ENCODE results near the gene MOB3A. TPM values are rescaled to one million over a fixed set of nuclear protein-coding genes. Genes with fewer than 3 reads are reported as not detected.

Gene MOB3A
- total and polyA plus RNA-seq, 12 donors: 5.5 to 54.0 (median 37.1) TPM

DNA sequence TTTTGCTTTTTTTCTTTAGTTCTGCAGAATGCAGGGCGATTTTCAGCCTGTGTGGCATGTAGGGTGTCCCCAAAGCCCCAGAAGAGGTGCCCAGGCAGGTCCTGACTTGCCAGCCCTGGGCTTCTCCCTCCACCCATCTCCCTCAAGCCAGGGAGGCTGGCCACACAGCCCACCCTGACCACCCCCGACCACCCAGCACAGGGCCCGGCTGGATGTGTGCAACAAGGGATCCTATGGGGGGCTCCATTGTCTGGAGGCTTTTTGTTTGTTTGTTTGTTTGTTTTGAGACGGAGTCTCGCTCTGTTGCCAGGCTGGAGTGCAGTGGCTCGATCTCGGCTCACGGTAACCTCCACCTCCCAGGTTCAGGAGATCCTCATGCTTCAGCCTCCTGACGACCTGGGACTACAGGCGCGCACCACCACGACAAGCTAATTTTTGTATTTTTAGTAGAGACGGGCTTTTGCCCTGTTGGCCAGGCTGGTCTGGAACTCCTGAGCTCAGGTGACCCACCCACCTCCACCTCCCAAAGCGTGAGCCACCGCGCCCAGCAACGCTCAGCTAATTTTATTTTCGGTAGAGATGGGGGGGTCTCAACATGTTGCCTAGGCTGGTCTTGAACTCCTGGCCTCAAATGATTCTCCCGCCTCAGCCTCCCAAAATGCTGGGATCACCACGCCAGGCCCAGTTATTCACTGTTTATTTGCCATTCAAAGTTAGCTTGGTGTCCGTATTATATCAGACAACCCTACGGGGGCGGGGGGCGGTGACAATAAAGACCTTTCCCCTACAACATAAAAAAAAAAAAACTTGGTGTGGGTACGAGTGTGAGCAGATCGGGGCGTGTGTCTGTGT is 37.3 kb downstream of the MOB3A start:
- Histone ChIP-seq H3K27me3 (no peaks in the 10 kb centered on the region), H3K36me3 (replicated peaks in 1 of 2) (no peaks in the 10 kb centered on the region), H3K4me3 (no peak overlapping the region), H3K9me3 (replicated peaks in 1 of 3) (no peaks in the 10 kb centered on the region), H3K27ac (peak overlapping the region; percentile 86 to 100 (median 98)), H3K4me1 (replicated peaks in 1 of 2) (peaks cover 37 to 48% of the 10 kb centered on the region in 2 donors)
- TF ChIP-seq, protein P1, sequence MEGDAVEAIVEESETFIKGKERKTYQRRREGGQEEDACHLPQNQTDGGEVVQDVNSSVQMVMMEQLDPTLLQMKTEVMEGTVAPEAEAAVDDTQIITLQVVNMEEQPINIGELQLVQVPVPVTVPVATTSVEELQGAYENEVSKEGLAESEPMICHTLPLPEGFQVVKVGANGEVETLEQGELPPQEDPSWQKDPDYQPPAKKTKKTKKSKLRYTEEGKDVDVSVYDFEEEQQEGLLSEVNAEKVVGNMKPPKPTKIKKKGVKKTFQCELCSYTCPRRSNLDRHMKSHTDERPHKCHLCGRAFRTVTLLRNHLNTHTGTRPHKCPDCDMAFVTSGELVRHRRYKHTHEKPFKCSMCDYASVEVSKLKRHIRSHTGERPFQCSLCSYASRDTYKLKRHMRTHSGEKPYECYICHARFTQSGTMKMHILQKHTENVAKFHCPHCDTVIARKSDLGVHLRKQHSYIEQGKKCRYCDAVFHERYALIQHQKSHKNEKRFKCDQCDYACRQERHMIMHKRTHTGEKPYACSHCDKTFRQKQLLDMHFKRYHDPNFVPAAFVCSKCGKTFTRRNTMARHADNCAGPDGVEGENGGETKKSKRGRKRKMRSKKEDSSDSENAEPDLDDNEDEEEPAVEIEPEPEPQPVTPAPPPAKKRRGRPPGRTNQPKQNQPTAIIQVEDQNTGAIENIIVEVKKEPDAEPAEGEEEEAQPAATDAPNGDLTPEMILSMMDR (IDR thresholded peaks at IDR 0.05): no peak
- TF ChIP-seq POLR2A (IDR thresholded peaks at IDR 0.05): no peak
- DNase-seq: no peak
- intact Hi-C loops (cut with DNase I): no loop called here
- 81 to 84% (median 84%) methylated on average over 23 to 27 of the region's 27 CpGs for WGBS, 4 donors

DNA sequence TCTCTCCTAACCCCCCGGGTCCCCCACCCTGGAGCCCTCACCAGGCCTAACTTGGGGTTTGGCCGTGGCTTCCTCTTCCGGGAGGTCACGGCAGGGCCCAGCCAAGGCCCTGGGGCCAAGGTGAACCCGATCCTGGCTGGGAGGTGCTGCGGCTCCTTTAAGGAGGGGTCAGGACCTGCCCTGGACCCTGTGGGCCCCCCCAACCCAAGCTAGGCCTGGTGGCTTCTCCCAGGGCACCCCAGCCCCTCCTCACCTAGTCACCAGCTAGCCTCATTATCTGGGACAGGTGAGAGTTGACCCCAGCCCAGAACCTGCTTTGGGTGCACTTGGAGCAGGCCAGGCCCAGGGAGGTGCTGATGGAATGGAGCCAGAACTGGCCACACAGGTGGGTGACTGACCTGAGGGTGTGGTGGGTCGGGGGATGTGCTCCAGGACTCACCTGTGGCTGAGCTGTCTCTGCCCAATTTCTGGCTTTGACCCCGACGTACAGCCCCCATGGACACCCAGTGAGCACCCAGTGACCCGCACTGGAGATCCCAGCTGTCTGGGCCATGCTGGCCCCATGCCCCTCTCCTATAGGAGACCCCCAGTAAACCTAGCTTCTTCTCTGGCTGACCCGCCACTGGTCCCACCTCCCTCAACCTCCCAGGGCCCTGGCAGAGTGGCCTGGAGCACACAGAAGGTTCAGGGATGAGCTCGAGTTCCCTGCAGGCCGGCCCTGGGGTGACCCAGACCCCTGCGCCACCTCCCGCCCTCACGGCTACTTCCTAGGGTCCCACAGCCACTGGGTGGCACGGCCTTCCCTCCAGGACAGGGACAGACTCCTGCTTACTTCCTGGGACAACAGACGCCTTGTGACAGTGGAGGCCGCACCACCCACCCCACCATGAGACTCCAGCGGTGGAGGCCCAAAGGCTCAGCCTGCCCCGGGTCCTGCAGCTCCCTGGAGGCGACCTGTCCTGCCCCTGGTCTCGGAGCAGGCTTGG is 38.3 kb downstream of the MOB3A start:
- WGBS, 4 donors: 76 to 90% (median 85%) methylated on average over 12 to 23 of the region's 23 CpGs
- no peak overlapping the region for H3K4me3 ChIP-seq
- H3K4me1 ChIP-seq (replicated peaks in 1 of 2): peaks cover 36 to 45% of the 10 kb centered on the region in 2 donors
- intact Hi-C loops (cut with DNase I): no loop called here
- no peaks in the 10 kb centered on the region for H3K9me3 ChIP-seq (replicated peaks in 1 of 3)
- H3K27me3 ChIP-seq: no peaks in the 10 kb centered on the region
- TF ChIP-seq, protein P1 (IDR thresholded peaks at IDR 0.05): no peak
- TF ChIP-seq POLR2A (IDR thresholded peaks at IDR 0.05): no peak
- H3K27ac ChIP-seq: peak overlapping the region in 4 of 5 donors; percentile 94 to 100 (median 98)
- DNase-seq: peak in 3 of 7 donors; percentile 29 to 33 (median 31)
- H3K36me3 ChIP-seq (replicated peaks in 1 of 2): no peaks in the 10 kb centered on the region

DNA sequence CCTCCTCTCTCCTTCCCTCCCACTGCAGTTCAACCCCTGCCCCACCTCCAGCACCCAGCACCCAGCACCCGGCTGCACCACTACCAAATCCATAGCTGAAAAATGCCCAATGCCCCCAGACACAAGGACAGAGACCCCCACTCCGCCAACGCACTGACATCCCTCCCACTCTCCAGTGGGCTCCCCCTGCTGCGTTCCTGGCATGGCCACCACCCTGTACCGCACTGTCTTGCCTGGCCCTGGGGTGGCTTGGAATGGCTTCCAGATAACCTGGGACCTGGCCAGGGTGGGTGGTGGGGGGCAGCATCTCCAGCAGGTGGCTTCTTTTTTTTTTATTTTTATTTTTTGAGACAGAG is 39.3 kb downstream of the MOB3A start:
- DNase-seq: no peak
- no peak overlapping the region for H3K4me3 ChIP-seq
- TF ChIP-seq POLR2A (IDR thresholded peaks at IDR 0.05): no peak
- TF ChIP-seq, protein P1 (IDR thresholded peaks at IDR 0.05): no peak
- no peaks in the 10 kb centered on the region for H3K36me3 ChIP-seq (replicated peaks in 1 of 2)
- intact Hi-C loops (cut with DNase I): no loop called here
- H3K27me3 ChIP-seq: no peaks in the 10 kb centered on the region
- no peaks in the 10 kb centered on the region for H3K9me3 ChIP-seq (replicated peaks in 1 of 3)
- WGBS, 4 donors: 46 to 78% (median 49%) methylated on average over 2 to 5 of the region's 5 CpGs
- H3K4me1 ChIP-seq (replicated peaks in 1 of 2): peaks cover 35 to 44% of the 10 kb centered on the region in 2 donors
- H3K27ac ChIP-seq: peak overlapping the region in 3 of 5 donors; percentile 40 to 100 (median 94)

Data from adrenal gland (tissue), 12 donors.